DLD1 (cell line): ENCODE measurements around the gene KATNB1.
"Not testable (repeated sequence)": the region's sequence is repeated elsewhere in the genome, so short reads cannot be mapped to it uniquely, and the experiment has no call there.

Experiments used
- in situ Hi-C: cut with HindIII; loops from 2 replicates; pipeline ENCODE4 v1.10.0; 2017; ENCODE audit warnings: low sequenced_read_pairs

Gene KATNB1

DNA sequence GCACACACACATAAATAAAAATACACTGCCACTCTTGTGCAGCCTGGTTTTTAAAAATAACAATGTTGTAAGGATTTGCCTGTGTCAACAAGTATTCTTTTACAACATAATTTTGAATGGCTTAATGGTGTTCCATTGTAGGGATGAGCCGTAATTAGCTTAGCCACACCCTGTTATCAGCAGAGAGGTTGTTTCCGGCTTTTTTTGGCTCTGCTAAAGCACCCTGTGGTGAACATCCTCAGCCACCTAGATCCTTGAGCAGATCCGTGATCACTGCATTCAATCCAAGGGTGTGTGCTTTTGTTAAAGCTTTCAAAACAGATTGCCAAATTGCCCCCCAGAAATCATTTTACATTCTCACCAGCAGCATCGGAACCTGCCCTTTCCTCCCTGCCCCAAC, 7.0 kb downstream of the KATNB1 start:
- in situ Hi-C loops, result no loop called here

GRCh38 chr16:57743458-57743857, 7.9 kb downstream of the KATNB1 start:
- in situ Hi-C loops, result no loop called here

- in situ Hi-C loops, result no loop called here
Observed at GRCh38 chr16:57743886-57744641, 8.5 kb downstream of the KATNB1 start.

DNA sequence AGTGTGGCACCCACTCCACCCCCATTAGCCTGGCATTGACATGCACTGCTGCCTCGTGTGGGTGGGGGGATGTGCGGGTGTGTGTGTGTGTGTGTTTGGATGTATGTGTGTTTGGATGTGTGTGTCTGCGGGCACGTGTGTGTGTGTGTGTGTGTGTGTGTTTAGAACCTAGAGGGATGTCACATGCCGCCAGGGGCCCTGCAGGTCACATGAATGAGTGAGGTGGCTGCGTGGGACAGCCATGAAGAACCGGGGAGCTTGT, 9.0 kb downstream of the KATNB1 start:
- in situ Hi-C loops, result no loop called here

DNA sequence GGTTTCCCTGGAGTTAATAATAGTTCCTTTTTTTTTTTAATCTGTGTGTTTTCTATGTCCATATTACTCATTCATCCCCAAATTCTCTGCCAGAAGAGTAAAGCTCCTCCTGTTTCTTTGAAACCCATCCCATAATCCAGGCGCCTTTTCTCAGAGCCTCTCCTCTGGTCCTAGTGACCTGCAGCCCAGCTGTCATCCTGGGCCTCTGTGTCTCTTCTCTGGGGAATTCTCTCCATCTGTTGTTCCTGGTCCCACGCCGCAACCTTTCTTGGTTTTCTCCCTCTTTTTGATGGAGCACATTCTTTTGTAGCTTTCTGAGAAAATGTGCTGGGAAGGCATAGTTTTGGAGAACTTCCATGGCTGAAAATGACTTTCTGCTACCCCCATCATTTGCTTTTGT, 10.2 kb downstream of the KATNB1 start:
- in situ Hi-C loops, result no loop called here

DNA sequence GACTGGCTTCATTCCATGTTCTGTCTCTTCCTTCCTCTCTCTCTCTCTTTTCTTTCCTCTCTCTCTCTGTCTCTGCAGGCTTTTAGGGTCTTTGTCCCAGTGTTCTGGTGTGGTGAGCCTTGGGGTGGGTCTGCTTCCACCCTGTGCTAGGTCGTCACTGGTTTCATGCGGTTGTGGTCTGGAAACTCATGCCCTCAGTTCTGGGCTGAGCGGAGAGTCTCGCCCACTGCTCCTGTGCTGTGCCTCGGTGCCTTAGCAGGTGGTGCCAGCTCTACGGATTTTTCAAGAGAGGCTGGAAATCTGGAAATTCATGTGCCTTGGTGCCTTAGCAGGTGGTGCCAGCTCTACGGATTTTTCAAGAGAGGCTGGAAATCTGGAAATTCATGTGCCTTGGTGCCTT, 10.7 kb downstream of the KATNB1 start:
- in situ Hi-C loops, result not testable (repeated sequence)

DNA sequence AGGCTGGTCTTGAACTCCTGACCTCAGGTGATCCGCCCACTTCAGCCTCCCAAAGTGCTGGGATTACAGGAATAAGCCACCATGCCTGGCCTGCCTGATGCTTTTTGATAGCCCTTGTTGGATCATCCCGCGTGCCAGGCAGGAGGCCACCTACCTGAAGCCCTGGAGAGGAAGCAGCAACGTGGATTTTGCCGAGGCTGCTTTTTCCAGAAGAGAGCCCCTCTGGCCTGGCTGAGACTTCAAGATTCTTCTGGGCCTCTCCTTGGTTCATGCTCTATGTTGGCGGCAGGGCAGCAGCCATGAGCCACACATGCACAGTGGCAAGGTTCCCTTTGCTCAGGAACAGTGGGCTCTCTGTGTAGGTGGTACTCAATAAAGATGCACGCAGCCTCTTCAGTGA, 11.5 kb downstream of the KATNB1 start:
- in situ Hi-C loops, result no loop called here

- in situ Hi-C loops, result no loop called here
Observed at GRCh38 chr16:57747496-57747895, 11.9 kb downstream of the KATNB1 start.

- in situ Hi-C loops, result no loop called here
Observed at GRCh38 chr16:57747996-57748395, 12.4 kb downstream of the KATNB1 start.

DNA sequence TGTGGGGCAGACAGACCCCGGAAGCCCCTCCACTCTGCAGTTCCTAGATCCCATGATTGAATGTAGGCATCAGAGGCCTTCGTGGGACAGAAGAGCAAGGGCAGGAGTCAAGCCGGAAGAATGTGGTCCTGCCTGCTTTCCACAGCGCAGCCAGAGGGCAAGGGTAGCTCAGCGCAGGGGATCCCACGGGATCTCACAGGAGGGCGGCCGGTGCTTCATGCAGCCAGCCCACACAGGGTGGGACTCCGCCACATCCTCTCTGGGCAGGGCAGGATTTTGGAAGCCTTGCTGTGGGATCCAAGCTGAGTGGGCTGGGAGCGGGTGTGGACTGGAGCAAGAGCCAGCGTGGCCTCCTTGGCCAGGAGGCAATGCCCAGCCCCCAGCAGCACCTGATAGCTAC, 13.0 kb downstream of the KATNB1 start:
- in situ Hi-C loops, result no loop called here

GRCh38 chr16:57749101-57749692, 13.6 kb downstream of the KATNB1 start:
- in situ Hi-C loops, result no loop called here

DNA sequence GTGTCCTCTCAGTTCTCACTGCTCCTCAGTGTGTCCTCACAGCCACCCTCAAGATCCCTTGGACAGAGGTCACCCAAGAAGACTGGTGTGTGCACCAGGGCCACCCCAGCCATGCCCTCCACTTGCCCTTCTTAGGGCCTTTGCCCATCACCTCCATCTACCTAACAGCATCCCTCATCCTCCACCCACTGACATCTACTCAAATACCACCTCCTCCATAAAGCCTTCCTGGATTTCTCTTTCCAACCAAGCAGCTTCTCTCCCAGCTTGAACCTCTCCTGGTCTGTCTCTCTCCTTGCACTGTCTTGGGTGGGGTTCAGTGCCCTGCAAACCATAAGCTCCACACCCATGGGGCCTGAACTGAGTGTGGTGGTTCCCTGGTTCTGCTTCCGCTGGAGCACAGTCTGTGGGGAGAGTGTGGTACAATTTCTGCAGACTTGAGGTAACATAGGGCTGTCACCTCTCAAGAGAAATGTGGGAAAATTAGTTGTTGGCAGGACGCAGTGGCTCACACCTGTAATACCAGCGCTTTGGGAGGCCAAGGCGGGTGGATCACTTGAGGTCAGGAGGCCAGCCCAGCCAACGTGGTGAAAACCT, 14.4 kb downstream of the KATNB1 start:
- in situ Hi-C loops, result no loop called here

DNA sequence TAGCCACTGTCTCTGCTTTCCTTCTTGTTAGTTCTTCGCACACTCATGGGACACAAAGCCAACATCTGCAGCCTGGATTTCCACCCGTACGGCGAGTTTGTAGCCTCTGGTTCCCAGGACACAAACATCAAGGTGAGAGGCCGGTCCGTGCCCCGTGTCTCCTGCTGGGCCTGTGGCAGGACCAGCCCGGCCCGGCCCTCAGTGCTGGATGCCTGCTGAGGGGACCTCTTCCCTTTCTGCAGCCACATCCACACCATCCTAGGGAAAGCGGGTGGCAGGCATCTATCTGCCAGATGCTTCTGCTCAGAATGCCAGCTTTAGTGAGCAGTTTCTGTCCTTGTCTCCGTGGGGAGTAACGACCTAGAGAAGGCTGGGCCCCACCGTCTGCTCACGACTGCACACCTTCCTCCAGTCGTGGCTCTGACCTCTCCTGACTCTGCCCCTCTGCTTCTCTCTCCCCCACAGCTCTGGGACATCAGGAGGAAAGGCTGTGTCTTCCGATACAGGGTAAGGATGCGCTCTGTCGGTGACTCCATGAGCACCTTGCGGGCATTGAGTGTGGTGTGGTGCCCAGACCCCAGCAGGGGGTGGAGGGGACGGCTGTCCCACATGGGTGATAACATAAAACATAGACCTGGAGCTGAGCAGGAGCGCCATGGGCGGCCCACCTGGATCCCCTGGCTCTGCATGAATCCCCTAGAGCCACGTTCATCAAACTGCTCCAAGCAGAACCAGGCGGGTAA, 15.4 kb downstream of the KATNB1 start:
- in situ Hi-C loops, result no loop called here

GRCh38 chr16:57751539-57752202, 16.1 kb downstream of the KATNB1 start:
- in situ Hi-C loops, result no loop called here

- in situ Hi-C loops, result no loop called here
Observed at GRCh38 chr16:57752203-57752580, 16.6 kb downstream of the KATNB1 start.

GRCh38 chr16:57752581-57753447, 17.2 kb downstream of the KATNB1 start:
- in situ Hi-C loops, result no loop called here

DNA sequence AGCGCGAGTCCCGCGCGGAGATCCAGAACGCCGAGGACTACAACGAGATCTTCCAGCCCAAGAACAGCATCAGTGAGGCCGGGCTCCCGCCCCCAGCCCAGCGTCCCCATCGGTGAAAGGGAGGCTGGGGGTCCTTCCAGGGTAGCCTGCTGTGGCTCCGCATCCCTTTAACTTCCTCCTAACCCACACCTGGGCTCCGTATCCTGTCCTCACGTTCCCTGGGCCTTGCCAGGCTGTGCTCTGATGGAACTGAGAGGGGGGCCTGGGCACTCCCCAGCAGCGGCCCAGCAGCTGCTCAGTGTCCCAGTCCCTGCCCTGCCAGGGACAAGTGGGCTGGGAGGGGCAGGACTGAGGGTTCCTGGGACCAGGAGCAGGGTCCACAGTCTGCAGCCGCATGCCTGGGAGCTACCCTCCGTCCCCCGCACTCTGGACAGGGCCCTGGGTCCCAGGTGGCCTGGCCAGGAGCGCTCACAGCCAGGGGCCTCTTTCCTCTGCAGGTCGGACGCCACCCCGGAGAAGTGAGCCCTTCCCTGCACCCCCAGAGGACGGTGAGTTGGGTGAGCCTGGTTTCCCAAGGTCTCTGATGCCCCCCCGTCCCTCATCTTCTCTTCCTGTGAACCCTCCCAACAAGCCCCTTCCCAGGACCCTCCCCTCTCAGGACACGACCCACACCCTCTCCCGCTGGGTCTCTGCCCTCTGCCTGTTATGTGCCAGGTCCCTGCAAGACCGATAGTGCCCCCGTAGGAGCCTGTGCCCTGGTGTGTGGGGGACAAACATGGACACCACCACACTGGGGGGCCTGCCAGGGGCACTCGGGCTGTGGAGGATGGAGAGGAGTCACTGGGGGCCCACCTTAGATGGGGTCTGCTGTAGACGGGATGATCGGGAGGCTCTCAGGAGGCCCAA, 18.1 kb downstream of the KATNB1 start:
- in situ Hi-C loops, result no loop called here

DNA sequence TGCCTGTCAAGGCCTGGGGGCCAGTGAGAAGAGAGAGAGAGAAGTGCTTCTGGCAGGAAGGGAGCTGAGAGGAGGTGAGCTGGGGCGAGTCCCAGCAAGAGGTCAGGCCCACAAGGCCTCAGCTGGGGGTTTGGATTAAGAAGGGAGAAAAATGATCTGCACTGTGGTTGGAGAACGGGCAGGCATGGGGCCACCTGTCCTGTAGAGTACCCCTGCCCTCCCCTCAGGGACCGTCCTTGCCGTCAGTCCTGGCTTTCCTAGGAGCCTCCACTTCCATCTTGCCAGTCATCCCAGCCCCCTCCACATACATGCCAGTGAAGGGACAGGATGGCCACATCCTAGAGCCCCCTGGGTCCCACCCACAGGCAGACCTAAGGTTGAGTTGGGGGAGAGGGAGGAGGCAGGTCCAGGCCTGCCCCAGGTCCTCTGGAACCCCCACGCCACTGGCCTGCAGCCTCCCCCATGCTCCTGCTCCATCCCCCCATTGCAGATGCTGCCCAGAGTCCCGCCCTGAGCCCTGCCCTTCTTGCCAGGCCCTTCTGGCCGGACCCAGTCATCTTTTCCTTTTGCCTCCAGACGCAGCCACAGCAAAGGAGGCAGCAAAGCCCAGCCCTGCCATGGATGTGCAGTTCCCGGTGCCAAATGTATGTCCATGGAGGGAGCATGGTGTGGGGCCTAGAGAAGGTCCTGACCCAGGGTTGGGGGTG, 18.9 kb downstream of the KATNB1 start:
- in situ Hi-C loops, result no loop called here
